Liver (tissue), 9 donors: ENCODE data around the gene FAM117A. TPM values are rescaled to one million over a fixed set of nuclear protein-coding genes. Genes with fewer than 3 reads are reported as not detected.

ENCODE experiments used
- DNase-seq: peaks from one replicate; pipeline ENCODE4 v3.0.0-alpha.2; 2017; ENCODE audit warnings: low spot score
- H3K27ac ChIP-seq, 2 donors: one replicate each; pipeline ENCODE4 v1.7.0; 2013; ENCODE audit warnings: inconsistent platforms in 2 of 2, low read length in 2 of 2, control low read depth in 1 of 2, low read depth in 1 of 2, mild to moderate bottlenecking in 1 of 2
- H3K27me3 ChIP-seq, 4 donors: one replicate each; pipeline versions ENCODE4 v1.6.1 to v1.7.0; 2013; ENCODE audit warnings: low read length in 3 of 4, inconsistent platforms in 1 of 4, mild to moderate bottlenecking in 1 of 4, moderate library complexity in 1 of 4; ENCODE audit not compliant: control insufficient read depth in 4 of 4, insufficient read depth in 4 of 4
- H3K36me3 ChIP-seq, 4 donors: one replicate each; pipeline versions ENCODE4 v1.6.1 to v1.7.0; 2013; ENCODE audit warnings: low read length in 3 of 4, mild to moderate bottlenecking in 3 of 4, low read depth in 1 of 4, moderate library complexity in 1 of 4; ENCODE audit not compliant: control insufficient read depth in 4 of 4, insufficient read depth in 3 of 4
- H3K4me1 ChIP-seq, 4 donors: one replicate each; pipeline versions ENCODE4 v1.6.1 to v1.7.0; 2013; ENCODE audit warnings: low read length in 3 of 4, mild to moderate bottlenecking in 3 of 4, moderate library complexity in 1 of 4; ENCODE audit not compliant: control insufficient read depth in 4 of 4, insufficient read depth in 4 of 4
- H3K4me3 ChIP-seq, 3 donors: one replicate each; pipeline versions ENCODE4 v1.6.1 to v1.7.0; 2013; ENCODE audit warnings: low read length in 3 of 3, control low read depth in 1 of 3, low read depth in 1 of 3, mild to moderate bottlenecking in 1 of 3
- H3K9ac ChIP-seq, 2 donors: one replicate each; pipeline ENCODE4 v1.7.0; 2013; ENCODE audit warnings: low read length in 2 of 2, mild to moderate bottlenecking in 2 of 2, moderate library complexity in 2 of 2, control low read depth in 1 of 2, low read depth in 1 of 2
- H3K9me3 ChIP-seq, 4 donors: one replicate each; pipeline versions ENCODE4 v1.6.1 to v1.7.0; 2013; ENCODE audit warnings: low read length in 3 of 4; ENCODE audit not compliant: control insufficient read depth in 4 of 4
- EGR1 ChIP-seq, 2 donors: IDR thresholded peaks; 2 replicates each; pipeline ENCODE4 v1.6.1; 2016 to 2018; ENCODE audit warnings: antibody characterized with exemption in 2 of 2, low read depth in 2 of 2
- FOXA1 ChIP-seq: IDR thresholded peaks from 2 replicates; pipeline ENCODE4 v1.6.1; 2016; ENCODE audit warnings: antibody characterized with exemption
- FOXA2 ChIP-seq: IDR thresholded peaks from 2 replicates; pipeline ENCODE4 v1.6.1; 2016; ENCODE audit warnings: antibody characterized with exemption
- HNF4A ChIP-seq, 2 donors: conservative IDR thresholded peaks; 2 replicates each; pipeline ENCODE4 v1.6.1; 2016; ENCODE audit warnings: antibody characterized with exemption in 2 of 2, mild to moderate bottlenecking in 2 of 2
- HNF4G ChIP-seq: IDR thresholded peaks from 2 replicates; pipeline ENCODE4 v1.6.1; 2016; ENCODE audit warnings: antibody characterized with exemption
- JUND ChIP-seq, 2 donors: IDR thresholded peaks; 2 replicates each; pipeline ENCODE4 v1.6.1; 2016; ENCODE audit warnings: antibody characterized with exemption in 2 of 2
- RAD21 ChIP-seq, 2 donors: IDR thresholded peaks; 2 replicates each; pipeline ENCODE4 v1.6.1; 2016; ENCODE audit warnings: antibody characterized with exemption in 2 of 2, mild to moderate bottlenecking in 2 of 2
- RXRA ChIP-seq, 2 donors: IDR thresholded peaks; 2 replicates each; pipeline ENCODE4 v1.6.1; 2017 to 2018; ENCODE audit warnings: antibody characterized with exemption in 2 of 2, mild to moderate bottlenecking in 1 of 2
- YY1 ChIP-seq: IDR thresholded peaks from 2 replicates; pipeline ENCODE4 v1.6.1; 2016; ENCODE audit warnings: antibody characterized with exemption, mild to moderate bottlenecking
- WGBS: extraction: QIAGEN DNeasy Blood & Tissue Kit; methylation state at CpG from one replicate; pipeline ENCODE4 v1.1.7; 2013; 5-methylcytosine and 5-hydroxymethylcytosine counted together
- polyA plus RNA-seq, 2 donors: library from polyadenylated mRNA; stranded (reverse) in 1 of 2; unstranded in 1 of 2; fragments of 200-250 nt in 1 of 2; fragments of >200 nt in 1 of 2; fragmentation: Nextera tagmentation in 1 of 2; extraction: Ambion mirVana in 1 of 2; gene quantifications; one replicate each; pipeline versions ENCODE4 v1.2.1 to v1.2.3, GENCODE V29; 2013 to 2015
- total RNA-seq, 2 donors: library from RNA; depleted of rRNA; stranded (reverse); fragments of >200 nt; gene quantifications; one replicate each; pipeline ENCODE4 v1.2.3, GENCODE V29; 2014
- TF ChIP-seq, protein P1 (sequence below): fragments of 150-350 bp; IDR thresholded peaks from 2 replicates; pipeline ENCODE4 v1.5.1; 2017; ENCODE audit warnings: improper control_type of control experiment, low read depth, low read length; ENCODE audit not compliant: missing input control
- TF ChIP-seq, protein P2 (sequence below): IDR thresholded peaks from 2 replicates; pipeline ENCODE4 v1.6.1; 2016; ENCODE audit warnings: antibody characterized with exemption
- TF ChIP-seq, protein P3 (sequence below): IDR thresholded peaks from 2 replicates; pipeline ENCODE4 v1.6.1; 2016; ENCODE audit warnings: antibody characterized with exemption, mild to moderate bottlenecking
- TF ChIP-seq, protein P4 (sequence below): IDR thresholded peaks from 2 replicates; pipeline ENCODE4 v1.6.1; 2016; ENCODE audit warnings: antibody characterized with exemption
- donor health status: healthy.
- donor health status: healthy.
- donor health status: healthy.
- donor health status: healthy.
- donor health status: healthy.

Gene FAM117A
- total and polyA plus RNA-seq, 4 donors = 4.5 to 39.3 (median 5.5) TPM

DNA sequence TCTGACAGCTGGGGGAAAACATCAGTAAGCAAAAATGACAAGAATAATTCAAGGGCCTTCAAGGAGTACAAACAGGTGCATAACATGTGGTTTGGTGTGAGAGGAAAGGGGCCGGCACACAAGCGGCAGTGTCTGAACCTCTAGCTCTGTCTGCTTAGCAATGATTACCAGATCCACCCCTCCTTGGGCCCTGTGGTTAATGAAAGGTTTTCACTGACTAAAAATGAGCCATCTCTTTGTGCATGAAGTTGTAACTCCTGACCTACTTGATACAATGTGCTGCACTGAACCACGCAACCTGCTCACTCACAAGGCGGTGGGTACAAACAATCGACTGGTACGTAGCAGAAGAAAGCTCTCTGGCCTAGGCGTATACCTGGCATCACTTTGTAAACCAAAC is 15.1 kb downstream of the FAM117A start:
- TF ChIP-seq HNF4G (no peak), EGR1 (IDR thresholded peaks at IDR 0.05; ENCODE audit: low read depth in 2 of 2) (no peak), FOXA1 (no peak), FOXA2 (no peak), HNF4A (conservative IDR thresholded peaks at IDR 0.05) (no peak), RAD21 (IDR thresholded peaks at IDR 0.05) (no peak)
- TF ChIP-seq, protein P1, sequence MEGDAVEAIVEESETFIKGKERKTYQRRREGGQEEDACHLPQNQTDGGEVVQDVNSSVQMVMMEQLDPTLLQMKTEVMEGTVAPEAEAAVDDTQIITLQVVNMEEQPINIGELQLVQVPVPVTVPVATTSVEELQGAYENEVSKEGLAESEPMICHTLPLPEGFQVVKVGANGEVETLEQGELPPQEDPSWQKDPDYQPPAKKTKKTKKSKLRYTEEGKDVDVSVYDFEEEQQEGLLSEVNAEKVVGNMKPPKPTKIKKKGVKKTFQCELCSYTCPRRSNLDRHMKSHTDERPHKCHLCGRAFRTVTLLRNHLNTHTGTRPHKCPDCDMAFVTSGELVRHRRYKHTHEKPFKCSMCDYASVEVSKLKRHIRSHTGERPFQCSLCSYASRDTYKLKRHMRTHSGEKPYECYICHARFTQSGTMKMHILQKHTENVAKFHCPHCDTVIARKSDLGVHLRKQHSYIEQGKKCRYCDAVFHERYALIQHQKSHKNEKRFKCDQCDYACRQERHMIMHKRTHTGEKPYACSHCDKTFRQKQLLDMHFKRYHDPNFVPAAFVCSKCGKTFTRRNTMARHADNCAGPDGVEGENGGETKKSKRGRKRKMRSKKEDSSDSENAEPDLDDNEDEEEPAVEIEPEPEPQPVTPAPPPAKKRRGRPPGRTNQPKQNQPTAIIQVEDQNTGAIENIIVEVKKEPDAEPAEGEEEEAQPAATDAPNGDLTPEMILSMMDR = no peak
- TF ChIP-seq, protein P2, sequence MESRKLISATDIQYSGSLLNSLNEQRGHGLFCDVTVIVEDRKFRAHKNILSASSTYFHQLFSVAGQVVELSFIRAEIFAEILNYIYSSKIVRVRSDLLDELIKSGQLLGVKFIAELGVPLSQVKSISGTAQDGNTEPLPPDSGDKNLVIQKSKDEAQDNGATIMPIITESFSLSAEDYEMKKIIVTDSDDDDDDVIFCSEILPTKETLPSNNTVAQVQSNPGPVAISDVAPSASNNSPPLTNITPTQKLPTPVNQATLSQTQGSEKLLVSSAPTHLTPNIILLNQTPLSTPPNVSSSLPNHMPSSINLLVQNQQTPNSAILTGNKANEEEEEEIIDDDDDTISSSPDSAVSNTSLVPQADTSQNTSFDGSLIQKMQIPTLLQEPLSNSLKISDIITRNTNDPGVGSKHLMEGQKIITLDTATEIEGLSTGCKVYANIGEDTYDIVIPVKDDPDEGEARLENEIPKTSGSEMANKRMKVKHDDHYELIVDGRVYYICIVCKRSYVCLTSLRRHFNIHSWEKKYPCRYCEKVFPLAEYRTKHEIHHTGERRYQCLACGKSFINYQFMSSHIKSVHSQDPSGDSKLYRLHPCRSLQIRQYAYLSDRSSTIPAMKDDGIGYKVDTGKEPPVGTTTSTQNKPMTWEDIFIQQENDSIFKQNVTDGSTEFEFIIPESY = no peak
- no peak overlapping the region for H3K9ac ChIP-seq
- H3K27me3 ChIP-seq = no peaks in the 10 kb centered on the region
- H3K36me3 ChIP-seq = no peaks in the 10 kb centered on the region
- WGBS = 88% methylated on average over 7 of the region's 7 CpGs
- H3K27ac ChIP-seq = no peak overlapping the region
- H3K9me3 ChIP-seq = no peaks in the 10 kb centered on the region
- DNase-seq = no peak
- H3K4me1 ChIP-seq = peaks cover 6 to 28% (median 20%) of the 10 kb centered on the region in 4 donors
- H3K4me3 ChIP-seq = no peak overlapping the region

DNA sequence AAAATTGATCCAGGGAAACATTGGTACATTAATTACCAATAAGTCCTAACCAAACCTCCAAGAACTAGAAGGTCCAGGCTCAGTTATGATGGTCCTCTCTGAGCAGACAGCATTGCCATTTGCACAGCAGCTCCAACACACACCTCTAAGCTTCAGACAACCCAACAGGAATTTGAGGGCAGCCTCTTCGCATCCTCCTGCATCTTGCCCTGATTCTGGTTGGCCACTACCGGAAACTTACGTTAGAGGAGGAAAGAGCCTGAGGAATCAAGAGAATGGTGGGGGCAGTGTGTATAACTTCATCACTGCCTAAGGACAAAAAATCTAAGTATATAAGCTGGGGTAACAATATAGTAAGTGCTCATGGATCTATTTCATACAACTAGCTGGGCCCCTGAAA is 15.7 kb downstream of the FAM117A start:
- peak overlapping the region in 1 of 2 donors; percentile 22 for H3K27ac ChIP-seq
- no peak for DNase-seq
- TF ChIP-seq JUND (IDR thresholded peaks at IDR 0.05) (no peak), FOXA2 (no peak), HNF4G (no peak), YY1 (no peak), HNF4A (conservative IDR thresholded peaks at IDR 0.05) (no peak), RXRA (IDR thresholded peaks at IDR 0.05) (no peak), RAD21 (IDR thresholded peaks at IDR 0.05) (no peak)
- TF ChIP-seq, protein P3, sequence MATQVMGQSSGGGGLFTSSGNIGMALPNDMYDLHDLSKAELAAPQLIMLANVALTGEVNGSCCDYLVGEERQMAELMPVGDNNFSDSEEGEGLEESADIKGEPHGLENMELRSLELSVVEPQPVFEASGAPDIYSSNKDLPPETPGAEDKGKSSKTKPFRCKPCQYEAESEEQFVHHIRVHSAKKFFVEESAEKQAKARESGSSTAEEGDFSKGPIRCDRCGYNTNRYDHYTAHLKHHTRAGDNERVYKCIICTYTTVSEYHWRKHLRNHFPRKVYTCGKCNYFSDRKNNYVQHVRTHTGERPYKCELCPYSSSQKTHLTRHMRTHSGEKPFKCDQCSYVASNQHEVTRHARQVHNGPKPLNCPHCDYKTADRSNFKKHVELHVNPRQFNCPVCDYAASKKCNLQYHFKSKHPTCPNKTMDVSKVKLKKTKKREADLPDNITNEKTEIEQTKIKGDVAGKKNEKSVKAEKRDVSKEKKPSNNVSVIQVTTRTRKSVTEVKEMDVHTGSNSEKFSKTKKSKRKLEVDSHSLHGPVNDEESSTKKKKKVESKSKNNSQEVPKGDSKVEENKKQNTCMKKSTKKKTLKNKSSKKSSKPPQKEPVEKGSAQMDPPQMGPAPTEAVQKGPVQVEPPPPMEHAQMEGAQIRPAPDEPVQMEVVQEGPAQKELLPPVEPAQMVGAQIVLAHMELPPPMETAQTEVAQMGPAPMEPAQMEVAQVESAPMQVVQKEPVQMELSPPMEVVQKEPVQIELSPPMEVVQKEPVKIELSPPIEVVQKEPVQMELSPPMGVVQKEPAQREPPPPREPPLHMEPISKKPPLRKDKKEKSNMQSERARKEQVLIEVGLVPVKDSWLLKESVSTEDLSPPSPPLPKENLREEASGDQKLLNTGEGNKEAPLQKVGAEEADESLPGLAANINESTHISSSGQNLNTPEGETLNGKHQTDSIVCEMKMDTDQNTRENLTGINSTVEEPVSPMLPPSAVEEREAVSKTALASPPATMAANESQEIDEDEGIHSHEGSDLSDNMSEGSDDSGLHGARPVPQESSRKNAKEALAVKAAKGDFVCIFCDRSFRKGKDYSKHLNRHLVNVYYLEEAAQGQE = no peak
- TF ChIP-seq, protein P1 = no peak
- TF ChIP-seq, protein P4, sequence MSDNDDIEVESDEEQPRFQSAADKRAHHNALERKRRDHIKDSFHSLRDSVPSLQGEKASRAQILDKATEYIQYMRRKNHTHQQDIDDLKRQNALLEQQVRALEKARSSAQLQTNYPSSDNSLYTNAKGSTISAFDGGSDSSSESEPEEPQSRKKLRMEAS = no peak
- no peaks in the 10 kb centered on the region for H3K9me3 ChIP-seq
- H3K9ac ChIP-seq = no peak overlapping the region
- H3K4me1 ChIP-seq = peaks cover 6 to 28% (median 20%) of the 10 kb centered on the region in 4 donors
- H3K27me3 ChIP-seq = no peaks in the 10 kb centered on the region
- WGBS = 85% methylated on average over 3 of the region's 3 CpGs
- H3K4me3 ChIP-seq = no peak overlapping the region
- no peaks in the 10 kb centered on the region for H3K36me3 ChIP-seq
